Thymus (tissue), 11 donors: ENCODE results near the gene ZNF324. TPM values are rescaled to one million over a fixed set of nuclear protein-coding genes. Genes with fewer than 3 reads are reported as not detected.

ENCODE experiments used
- DNase-seq, 9 donors: peaks; one replicate each; pipeline ENCODE4 v3.0.0-alpha.2; 2013; ENCODE audit warnings: low spot score in 9 of 9, low read depth in 6 of 9, missing footprints in 1 of 9
- H3K27ac ChIP-seq, 2 donors: one replicate each; pipeline ENCODE4 v1.5.1; 2013; ENCODE audit warnings: control low read depth in 1 of 2, low read depth in 1 of 2, low read length in 1 of 2, mild to moderate bottlenecking in 1 of 2, moderate library complexity in 1 of 2
- H3K27me3 ChIP-seq, 2 donors: one replicate each; pipeline ENCODE4 v1.5.1; 2013; ENCODE audit warnings: low read length in 1 of 2; ENCODE audit not compliant: control insufficient read depth in 2 of 2, insufficient read depth in 1 of 2
- H3K36me3 ChIP-seq, 2 donors: one replicate each; pipeline ENCODE4 v1.5.1; 2013; ENCODE audit warnings: low read length in 1 of 2, mild to moderate bottlenecking in 1 of 2, moderate library complexity in 1 of 2; ENCODE audit not compliant: control insufficient read depth in 2 of 2, insufficient read depth in 2 of 2
- H3K4me1 ChIP-seq, 2 donors: one replicate each; pipeline ENCODE4 v1.5.1; 2013; ENCODE audit warnings: low read length in 2 of 2; ENCODE audit not compliant: control insufficient read depth in 2 of 2, insufficient read depth in 2 of 2
- H3K4me3 ChIP-seq, 2 donors: one replicate each; pipeline ENCODE4 v1.5.1; 2013; ENCODE audit warnings: low read length in 2 of 2, control low read depth in 1 of 2, mild to moderate bottlenecking in 1 of 2
- H3K9me3 ChIP-seq, 2 donors: one replicate each; pipeline ENCODE4 v1.5.1; 2013; ENCODE audit warnings: low read length in 1 of 2, mild to moderate bottlenecking in 1 of 2; ENCODE audit not compliant: control insufficient read depth in 2 of 2, insufficient read depth in 1 of 2
- WGBS: extraction: QIAGEN DNeasy Blood & Tissue Kit; methylation state at CpG from one replicate; pipeline ENCODE4 v1.1.7; 2013; 5-methylcytosine and 5-hydroxymethylcytosine counted together
- polyA plus RNA-seq: library from polyadenylated mRNA; stranded (reverse); fragments of 200-250 nt; gene quantifications from one replicate; pipeline ENCODE4 v1.2.3, GENCODE V29; 2013
- total RNA-seq: library from RNA; stranded (reverse); fragments of 120-200 nt; gene quantifications from one replicate; pipeline ENCODE4 v1.2.4, GENCODE V29; 2013
- donor health status: healthy.

ZNF324 gene
- total and polyA plus RNA-seq, 2 donors: 5.6 to 10.9 TPM

DNA sequence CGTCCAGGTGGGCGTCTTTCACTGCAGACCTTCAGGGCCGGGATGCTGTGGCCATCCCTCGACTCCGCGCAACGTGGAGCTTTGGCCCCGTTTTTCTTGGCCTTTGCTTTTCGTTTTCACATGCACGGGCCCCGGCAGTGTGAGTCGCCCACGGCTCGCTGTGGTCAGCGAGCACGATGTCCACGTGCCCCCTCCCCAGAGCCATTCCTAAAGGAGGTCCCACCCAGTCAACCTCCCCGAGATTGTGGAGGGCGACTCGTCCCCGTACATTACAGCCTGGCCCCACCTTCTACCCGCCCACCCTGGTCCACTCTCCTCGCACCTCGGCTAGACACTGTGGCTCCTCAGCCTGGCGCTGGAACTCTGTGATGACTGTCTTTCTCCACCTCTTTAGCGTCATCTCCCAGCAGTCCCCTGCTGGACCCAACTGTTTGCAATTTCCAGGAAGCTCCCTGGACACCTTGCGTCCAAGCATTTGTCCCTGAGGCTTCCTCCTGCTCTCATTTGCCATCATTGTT is 9.7 kb downstream of the ZNF324 start:
- Histone ChIP-seq H3K4me1 (peaks cover 14 to 25% of the 10 kb centered on the region in 2 donors), H3K9me3 (no peaks in the 10 kb centered on the region), H3K4me3 (peak overlapping the region; percentile 63 to 64), H3K27me3 (no peaks in the 10 kb centered on the region), H3K36me3 (peaks cover 25 to 36% of the 10 kb centered on the region in 2 donors), H3K27ac (peak overlapping the region; percentile 99)
- peak in 1 of 9 donors; percentile 13 for DNase-seq
- WGBS: 6% methylated on average over 27 of the region's 27 CpGs

DNA sequence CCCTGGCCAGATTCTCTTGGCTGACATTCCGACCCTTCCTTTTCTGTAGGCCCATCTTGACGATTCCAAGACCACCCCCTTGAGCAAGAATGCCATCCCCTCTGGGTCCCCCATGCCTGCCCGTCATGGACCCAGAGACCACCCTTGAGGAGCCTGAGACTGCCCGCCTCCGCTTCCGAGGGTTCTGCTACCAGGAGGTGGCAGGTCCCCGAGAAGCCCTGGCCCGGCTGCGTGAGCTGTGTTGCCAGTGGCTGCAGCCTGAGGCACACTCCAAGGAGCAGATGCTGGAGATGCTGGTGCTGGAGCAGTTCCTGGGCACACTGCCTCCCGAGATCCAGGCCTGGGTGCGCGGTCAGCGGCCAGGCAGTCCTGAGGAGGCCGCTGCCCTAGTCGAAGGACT is 10.2 kb downstream of the ZNF324 start:
- Histone ChIP-seq H3K36me3 (peaks cover 20 to 30% of the 10 kb centered on the region in 2 donors), H3K4me3 (peak overlapping the region in 1 of 2 donors; percentile 63), H3K27ac (peak overlapping the region; percentile 99), H3K4me1 (peaks cover 14 to 29% of the 10 kb centered on the region in 2 donors), H3K9me3 (no peaks in the 10 kb centered on the region), H3K27me3 (no peaks in the 10 kb centered on the region)
- WGBS: 93% methylated on average over 15 of the region's 15 CpGs
- no peak for DNase-seq

DNA sequence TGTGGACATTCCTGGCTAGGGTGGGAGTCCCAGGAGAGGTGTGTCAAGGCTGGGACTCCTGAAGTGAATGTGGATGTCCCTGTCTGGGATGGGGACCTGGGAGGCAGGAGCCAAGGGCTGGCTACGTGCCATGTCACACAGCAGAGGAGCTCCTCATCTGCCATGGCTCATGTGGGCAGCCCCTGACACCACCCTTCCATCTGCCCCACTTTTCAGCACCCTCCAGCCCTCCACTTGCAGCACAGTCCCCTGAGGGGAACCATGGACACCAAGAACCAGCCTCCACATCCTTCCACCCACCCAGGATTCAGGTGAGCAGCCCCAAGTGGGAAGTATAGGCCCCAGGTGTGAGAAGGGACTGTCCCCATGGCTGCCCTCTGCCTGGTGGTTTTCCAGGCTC is 11.0 kb downstream of the ZNF324 start:
- DNase-seq: no peak
- Histone ChIP-seq H3K9me3 (no peaks in the 10 kb centered on the region), H3K4me3 (no peak overlapping the region), H3K27ac (no peak overlapping the region), H3K4me1 (peaks cover 17 to 35% of the 10 kb centered on the region in 2 donors), H3K36me3 (peaks cover 13 to 23% of the 10 kb centered on the region in 2 donors), H3K27me3 (no peaks in the 10 kb centered on the region)
- WGBS: 100% methylated on average over 1 of the region's 1 CpG

DNA sequence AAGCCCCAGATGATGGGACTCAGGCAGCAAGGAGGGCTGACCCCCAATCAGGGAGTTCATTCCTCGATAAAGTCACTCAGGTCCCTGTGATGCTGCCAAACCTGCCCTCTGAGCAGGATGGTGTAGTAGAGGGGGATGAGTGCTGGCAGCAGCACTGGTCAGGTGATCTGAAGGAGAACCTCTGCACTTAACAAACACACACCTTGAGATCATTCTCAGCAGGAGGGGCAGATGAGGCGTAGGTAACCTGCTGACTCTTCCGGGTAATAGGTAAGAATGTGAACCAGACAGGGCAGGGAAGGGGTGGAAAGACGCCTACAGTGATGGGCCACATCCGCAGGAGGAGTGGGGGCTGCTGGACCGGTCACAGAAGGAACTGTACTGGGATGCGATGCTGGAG is 12.4 kb downstream of the ZNF324 start:
- Histone ChIP-seq H3K27ac (no peak overlapping the region), H3K4me1 (peaks cover 17 to 41% of the 10 kb centered on the region in 2 donors), H3K36me3 (peaks cover 6 to 13% of the 10 kb centered on the region in 2 donors), H3K9me3 (no peaks in the 10 kb centered on the region), H3K27me3 (no peaks in the 10 kb centered on the region), H3K4me3 (no peak overlapping the region)
- 91% methylated on average over 7 of the region's 7 CpGs for WGBS
- no peak for DNase-seq

DNA sequence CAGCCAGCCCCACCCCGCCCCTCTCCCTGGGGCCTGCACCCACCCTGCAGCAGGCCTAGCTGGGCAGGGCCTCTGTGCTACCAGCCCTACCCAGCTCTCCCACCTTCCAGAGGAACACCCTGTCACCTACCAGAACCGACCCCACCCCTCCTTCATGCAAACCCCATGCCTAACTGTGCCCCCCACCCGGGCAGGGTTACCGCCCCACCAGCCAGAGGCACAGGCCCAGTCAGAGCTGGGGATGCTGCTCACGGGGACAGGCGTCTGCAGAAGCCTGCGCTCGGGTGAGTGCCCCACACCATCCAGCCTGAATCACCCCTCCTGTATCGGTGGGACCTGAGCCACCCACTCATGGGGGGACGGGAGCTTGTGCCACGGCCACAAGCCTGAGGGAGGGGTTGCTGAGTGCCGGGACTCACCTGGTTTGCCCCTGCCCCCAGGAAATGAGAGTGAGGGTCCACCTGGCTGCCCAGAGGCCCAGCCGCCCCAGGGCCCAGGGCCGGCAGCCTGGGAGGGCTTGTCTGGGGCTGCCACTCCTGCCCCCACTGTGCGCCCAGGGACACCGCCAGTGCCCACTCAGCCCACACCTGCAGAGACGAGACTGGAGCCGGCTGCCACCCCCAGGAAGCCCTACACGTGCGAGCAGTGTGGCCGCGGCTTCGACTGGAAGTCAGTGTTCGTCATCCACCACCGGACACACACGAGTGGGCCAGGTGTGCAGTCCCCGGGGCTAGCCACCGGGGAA is 13.0 kb downstream of the ZNF324 start:
- Histone ChIP-seq H3K27ac (no peak overlapping the region), H3K9me3 (no peaks in the 10 kb centered on the region), H3K27me3 (no peaks in the 10 kb centered on the region), H3K4me3 (no peak overlapping the region), H3K36me3 (peaks cover 6 to 13% of the 10 kb centered on the region in 2 donors), H3K4me1 (peaks cover 16 to 38% of the 10 kb centered on the region in 2 donors)
- 94% methylated on average over 28 of the region's 28 CpGs for WGBS
- no peak for DNase-seq

DNA sequence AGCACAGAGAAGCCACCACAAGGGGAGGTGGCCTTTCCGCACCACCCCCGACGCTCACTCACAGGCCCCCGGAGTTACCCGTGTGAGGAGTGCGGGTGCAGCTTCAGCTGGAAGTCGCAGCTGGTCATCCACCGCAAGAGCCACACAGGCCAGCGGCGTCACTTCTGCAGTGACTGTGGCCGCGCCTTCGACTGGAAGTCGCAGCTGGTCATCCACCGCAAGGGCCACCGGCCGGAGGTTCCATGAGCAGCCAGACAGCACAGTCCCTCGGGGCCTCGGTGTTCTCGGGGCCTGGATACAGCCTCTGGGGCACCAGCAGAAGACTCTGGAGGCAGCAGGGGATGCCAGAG is 13.6 kb downstream of the ZNF324 start:
- Histone ChIP-seq H3K27ac (no peak overlapping the region), H3K9me3 (no peaks in the 10 kb centered on the region), H3K4me3 (no peak overlapping the region), H3K27me3 (no peaks in the 10 kb centered on the region), H3K4me1 (peaks cover 11 to 33% of the 10 kb centered on the region in 2 donors), H3K36me3 (peaks cover 6 to 13% of the 10 kb centered on the region in 2 donors)
- DNase-seq: no peak
- WGBS: 96% methylated on average over 20 of the region's 20 CpGs

DNA sequence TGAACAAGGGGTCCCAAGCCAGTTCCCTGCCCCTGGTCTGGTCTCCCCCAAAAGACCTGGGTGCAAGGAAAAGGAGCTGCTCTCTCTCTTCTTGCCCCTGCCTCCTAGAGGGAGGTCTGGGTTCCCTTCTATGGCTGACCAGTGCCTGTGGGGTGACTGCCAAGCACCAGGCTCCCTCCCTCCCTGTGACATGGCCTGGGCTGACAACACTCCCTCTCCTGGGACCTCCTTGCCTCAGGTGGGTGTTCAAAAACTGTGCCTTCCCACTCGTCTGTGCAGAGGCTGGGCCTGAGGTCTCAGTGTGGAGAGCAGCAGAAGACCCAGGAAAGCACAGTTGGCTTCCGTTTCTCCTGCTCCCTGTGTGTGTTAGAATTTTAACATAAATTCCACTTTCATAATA is 14.0 kb downstream of the ZNF324 start:
- Histone ChIP-seq H3K36me3 (peaks cover 6 to 13% of the 10 kb centered on the region in 2 donors), H3K4me1 (peaks cover 10 to 33% of the 10 kb centered on the region in 2 donors), H3K4me3 (no peak overlapping the region), H3K27ac (no peak overlapping the region), H3K9me3 (no peaks in the 10 kb centered on the region), H3K27me3 (no peaks in the 10 kb centered on the region)
- no peak for DNase-seq
- 94% methylated on average over 2 of the region's 2 CpGs for WGBS

DNA sequence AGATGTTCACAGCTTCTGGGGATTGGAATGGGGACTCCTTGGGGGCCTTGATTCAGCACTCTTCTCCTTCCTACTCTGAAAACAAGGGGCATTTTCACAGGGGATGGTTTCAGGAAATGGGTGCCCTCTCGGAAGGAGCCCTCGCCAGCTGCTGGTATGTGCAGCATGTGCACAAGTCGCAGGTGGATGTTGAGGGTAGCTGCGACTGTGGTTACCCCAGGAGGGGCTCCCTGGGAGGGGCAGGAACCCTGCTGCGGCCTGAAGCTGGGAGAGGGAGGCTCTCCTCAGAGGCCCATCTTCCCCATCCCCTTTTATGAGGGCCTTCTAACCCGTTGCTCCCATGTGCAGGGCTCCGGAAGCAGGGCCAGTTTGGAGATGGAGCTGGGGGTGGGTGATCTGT is 15.5 kb downstream of the ZNF324 start:
- H3K36me3 ChIP-seq: peaks cover 6 to 13% of the 10 kb centered on the region in 2 donors
- 32% methylated on average over 7 of the region's 7 CpGs for WGBS
- H3K9me3 ChIP-seq: no peaks in the 10 kb centered on the region
- H3K27me3 ChIP-seq: no peaks in the 10 kb centered on the region
- H3K4me3 ChIP-seq: no peak overlapping the region
- DNase-seq: peak in 5 of 9 donors; percentile 28 to 79 (median 63)
- H3K4me1 ChIP-seq: peaks cover 3 to 22% of the 10 kb centered on the region in 2 donors
- peak overlapping the region; percentile 78 to 84 for H3K27ac ChIP-seq

DNA sequence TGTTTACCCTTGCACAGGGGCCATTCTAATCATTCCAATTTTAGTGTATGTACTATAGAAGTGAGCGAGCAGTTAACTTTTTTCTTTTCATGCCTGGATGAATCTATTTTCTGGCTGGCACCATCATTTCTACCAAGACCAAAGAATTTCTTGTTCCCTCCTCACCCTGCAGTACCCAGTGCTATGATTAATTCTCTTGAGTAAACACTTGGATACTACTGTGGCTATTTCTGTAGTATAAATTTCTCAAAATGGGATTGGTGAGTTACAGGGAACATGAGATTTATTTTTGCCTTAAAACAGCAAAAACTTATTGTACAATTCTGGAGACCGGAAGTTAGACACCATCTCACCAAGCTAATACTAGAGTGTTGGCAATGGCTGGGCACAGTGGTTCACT is 16.9 kb downstream of the ZNF324 start:
- Histone ChIP-seq H3K36me3 (peaks cover 6 to 13% of the 10 kb centered on the region in 2 donors), H3K9me3 (no peaks in the 10 kb centered on the region), H3K27me3 (no peaks in the 10 kb centered on the region), H3K4me1 (peaks cover 3 to 22% of the 10 kb centered on the region in 2 donors), H3K4me3 (no peak overlapping the region), H3K27ac (no peak overlapping the region)
- WGBS: 100% methylated on average over 2 of the region's 2 CpGs
- no peak for DNase-seq
